A549 (cell line): ENCODE results near the gene RAB17. TPM values are rescaled to one million over a fixed set of nuclear protein-coding genes. Genes with fewer than 3 reads are reported as not detected.

Experiments
- ATAC-seq, 2 experiments: fragments of 200-7000 bp in 1 of 2; fragments of >200 bp in 1 of 2; cut with Nextera tagmentation in 1 of 2; cut with Tn5 transposase in 1 of 2; 3 replicates each; pipeline versions ENCODE4 v1.8.0 to v1.9.1; 2018 to 2020; ENCODE audit warnings: mild to moderate bottlenecking in 1 of 2, moderate library complexity in 1 of 2
- CTCF ChIA-PET: fragments of 300-600 bp; sonication (Branson Sonifier 250); formaldehyde crosslinking; extraction: SDS; loops from one replicate; lab custom pipeline; 2021; ENCODE audit warnings: antibody characterized with exemption, inconsistent platforms; lab: Yijun Ruan, JAX
- POLR2A ChIA-PET: fragments of 350-600 bp; formaldehyde crosslinking; extraction: SDS; loops from one replicate; lab custom pipeline; 2021; ENCODE audit warnings: antibody characterized with exemption, inconsistent platforms; lab: Yijun Ruan, JAX
- DNase-seq, 2 experiments: peaks; one replicate each; pipeline versions ENCODE4 v3.0.0 to v3.0.0-alpha.2; 2011 to 2016; ENCODE audit warnings: low read depth in 1 of 2, low spot score in 1 of 2
- FAIRE-seq: peaks from 2 replicates; lab custom pipeline; 2011; peaks lifted over from hg19 to GRCh38; lab: Jason Lieb, UNC
- H3K27ac ChIP-seq, 2 experiments: fragments of >200 bp; sonication (Bioruptor Twin); formaldehyde crosslinking; 3 replicates each; pipeline ENCODE4 v1.5.1; 2016 to 2017
- H3K4me1 ChIP-seq: fragments of >200 bp; sonication (Bioruptor Twin); formaldehyde crosslinking; 3 replicates; pipeline ENCODE4 v1.6.1; 2016
- H3K4me2 ChIP-seq: fragments of >200 bp; sonication (Bioruptor Twin); formaldehyde crosslinking; 3 replicates; pipeline ENCODE4 v1.6.1; 2016
- H3K4me3 ChIP-seq: fragments of >200 bp; sonication (Bioruptor Twin); formaldehyde crosslinking; 3 replicates; pipeline ENCODE4 v1.5.1; 2016
- H3K9me3 ChIP-seq: fragments of >200 bp; sonication (Bioruptor Twin); formaldehyde crosslinking; 3 replicates; pipeline ENCODE4 v1.6.1; 2016
- ATOH8 ChIP-seq: fragments of 250-450 bp; sonication (Bioruptor Pico); IDR thresholded peaks from 2 replicates; pipeline ENCODE4 v1.5.0; 2020; ENCODE audit warnings: low read depth, mild to moderate bottlenecking, moderate library complexity
- CBX8 ChIP-seq: fragments of 200-600 bp; sonication (generic); IDR thresholded peaks from 2 replicates; pipeline ENCODE4 v1.6.1; 2016
- CEBPB ChIP-seq, 2 experiments: fragments of >200 bp in 1 of 2; sonication (Bioruptor Twin) in 1 of 2; formaldehyde crosslinking in 1 of 2; IDR thresholded peaks; 2 replicates each; pipeline ENCODE4 v1.6.1; 2012 to 2016
- CHD2 ChIP-seq: fragments of 150-350 bp; IDR thresholded peaks from 2 replicates; pipeline ENCODE4 v1.6.1; 2014; ENCODE audit warnings: low read length; ENCODE audit not compliant: partially characterized antibody
- CTCF ChIP-seq: fragments of >200 bp; sonication (Bioruptor Twin); formaldehyde crosslinking; IDR thresholded peaks from 3 replicates; pipeline ENCODE4 v1.5.1; 2016
- E2F6 ChIP-seq: IDR thresholded peaks from 2 replicates; pipeline ENCODE4 v1.6.1; 2012; ENCODE audit warnings: low read depth, borderline replicate concordance
- EHF ChIP-seq: fragments of 250-450 bp; sonication (Bioruptor Pico); IDR thresholded peaks from 2 replicates; pipeline ENCODE4 v1.5.0; 2020; ENCODE audit warnings: mild to moderate bottlenecking
- EHMT2 ChIP-seq: fragments of 200-600 bp; sonication (generic); IDR thresholded peaks from 2 replicates; pipeline ENCODE4 v1.6.1; 2016; ENCODE audit warnings: antibody characterized with exemption, low read depth, mild to moderate bottlenecking, moderate library complexity
- FOSB ChIP-seq: fragments of 250-450 bp; sonication (Bioruptor Pico); IDR thresholded peaks from 2 replicates; pipeline ENCODE4 v1.5.0; 2020; ENCODE audit warnings: mild to moderate bottlenecking, moderate library complexity
- HDAC2 ChIP-seq: fragments of 200-600 bp; sonication (generic); IDR thresholded peaks from 2 replicates; pipeline ENCODE4 v1.6.1; 2016
- HEYL ChIP-seq: fragments of 250-450 bp; sonication (Bioruptor Pico); IDR thresholded peaks from 2 replicates; pipeline ENCODE4 v1.8.0; 2021; ENCODE audit warnings: mild to moderate bottlenecking, moderate library complexity
- HOXA7 ChIP-seq: fragments of 250-450 bp; sonication (Bioruptor Pico); IDR thresholded peaks from 2 replicates; pipeline ENCODE4 v1.5.0; 2020; ENCODE audit warnings: mild to moderate bottlenecking, moderate library complexity
- KDM1A ChIP-seq: fragments of 200-600 bp; sonication (generic); IDR thresholded peaks from 2 replicates; pipeline ENCODE4 v1.6.1; 2016; ENCODE audit warnings: low read depth, mild to moderate bottlenecking
- MAX ChIP-seq: IDR thresholded peaks from 2 replicates; pipeline ENCODE4 v1.6.1; 2012
- NPAS2 ChIP-seq: fragments of 250-450 bp; sonication (Bioruptor Pico); IDR thresholded peaks from 2 replicates; pipeline ENCODE4 v1.8.0; 2022; ENCODE audit warnings: mild to moderate bottlenecking, moderate library complexity, borderline replicate concordance
- POLR2AphosphoS2 ChIP-seq: conservative IDR thresholded peaks from 2 replicates; pipeline ENCODE4 v1.6.1; 2012; ENCODE audit warnings: low read length, improper control_type of control experiment, inconsistent platforms
- RCOR1 ChIP-seq: fragments of 150-350 bp; IDR thresholded peaks from 2 replicates; pipeline ENCODE4 v1.6.1; 2014; ENCODE audit warnings: antibody characterized with exemption, low read length, low read depth
- RFX5 ChIP-seq: fragments of 450-650 bp; IDR thresholded peaks from 2 replicates; pipeline ENCODE4 v1.7.1; 2014; ENCODE audit warnings: antibody characterized with exemption, mild to moderate bottlenecking, moderate library complexity
- SMC3 ChIP-seq: fragments of >200 bp; sonication (Bioruptor Twin); formaldehyde crosslinking; IDR thresholded peaks from 3 replicates; pipeline ENCODE4 v1.6.1; 2018; ENCODE audit warnings: inconsistent platforms
- TP53 ChIP-seq: fragments of 250-450 bp; sonication (Bioruptor Pico); IDR thresholded peaks from 2 replicates; pipeline ENCODE4 v1.5.0; 2021; ENCODE audit warnings: mild to moderate bottlenecking, moderate library complexity
- ZFP36 ChIP-seq: fragments of 450-650 bp; IDR thresholded peaks from 2 replicates; pipeline ENCODE4 v1.6.1; 2014; ENCODE audit warnings: borderline replicate concordance; ENCODE audit not compliant: partially characterized antibody
- WGBS: methylation state at CpG from one replicate; pipeline ENCODE4 v1.1.6; 2017; ENCODE audit errors: missing lambda C conversion rate; 5-methylcytosine and 5-hydroxymethylcytosine counted together
- polyA plus RNA-seq, 4 experiments: library from polyadenylated mRNA; depleted of rRNA in 3 of 4; stranded (reverse); fragments of >200 nt; fragmentation: RNase III in 1 of 4; extraction: RNeasy Plus Mini Kit Qiagen cat#74134 plus additional on column Dnase treatment in 1 of 4; gene quantifications; 2 replicates in 3 of 4; 3 replicates in 1 of 4; pipeline ENCODE4 v1.2.3, GENCODE V29; 2011 to 2017

RAB17 gene
- polyA plus RNA-seq, 2 of the 4 experiments (the other 2 are of a cell fraction) = 0.44 to 2.2 TPM

- FAIRE-seq (no peak), ATAC-seq (peak in 1 of 2 experiments; percentile 11; a peak in 3 of 6 replicates), DNase-seq (no peak)
- ChIA-PET CTCF (interaction anchor here (0.6 to 4.5 kb wide), 7 partner anchors 9 to 70 kb away, joined by 3 to 26 read pairs (median 9); no protein-coding TSS in a partner anchor), POLR2A (no interaction called here)
- Histone ChIP-seq H3K9me3 (no peaks in the 10 kb centered on the region), H3K27ac (peak overlapping the region; percentile 50 to 70; a peak in 5 of 6 replicates), H3K4me1 (peaks cover 47% of the 10 kb centered on the region), H3K4me3 (no peak overlapping the region), H3K4me2 (peak overlapping the region; percentile 33; the same call in 1 of the 3 replicates)
- TF ChIP-seq EHMT2 = no peak
- no peak for TF ChIP-seq POLR2AphosphoS2
- TF ChIP-seq ZFP36 = no peak
- TF ChIP-seq CBX8 = no peak
- WGBS = 69% methylated on average over 5 of the region's 5 CpGs
These were observed 49.3 kb downstream of the RAB17 start for GRCh38 chr2:237541243-237541642.

GRCh38 chr2:237540823-237541222 is 49.7 kb downstream of the RAB17 start:
- H3K9me3 ChIP-seq = no peaks in the 10 kb centered on the region
- no peak overlapping the region for H3K4me3 ChIP-seq
- ChIA-PET CTCF (interaction anchor here (1.0 to 4.5 kb wide), 6 partner anchors 9 to 70 kb away, joined by 3 to 26 read pairs (median 10); no protein-coding TSS in a partner anchor), POLR2A (no interaction called here)
- peak overlapping the region; percentile 50 to 70; a peak in 5 of 6 replicates for H3K27ac ChIP-seq
- TF ChIP-seq NPAS2 (CRISPR knock-in tag) (no peak), EHF (CRISPR knock-in tag) (no peak), E2F6 (no peak), MAX (no peak), KDM1A (no peak), RCOR1 (no peak), SMC3 (no peak), CTCF (no peak)
- peaks cover 47% of the 10 kb centered on the region for H3K4me1 ChIP-seq
- ATAC-seq = peak; percentile 10 to 49; a peak in 5 of 6 replicates
- no peak for FAIRE-seq
- 55% methylated on average over 5 of the region's 6 CpGs for whole genome bisulfite sequencing
- peak overlapping the region; percentile 33; the same call in 2 of the 3 replicates for H3K4me2 ChIP-seq
- peak in 1 of 2 experiments; percentile 42 for DNase-seq

- no peaks in the 10 kb centered on the region for H3K9me3 ChIP-seq
- DNase-seq (no peak), FAIRE-seq (no peak), ATAC-seq (peak; percentile 16 to 28; a peak in 4 of 6 replicates)
- H3K4me2 ChIP-seq = peak overlapping the region; percentile 33; the same call in 2 of the 3 replicates
- CTCF ChIA-PET = interaction anchor here (1.0 to 4.5 kb wide), 7 partner anchors 8 to 69 kb away, joined by 3 to 26 read pairs (median 9); no protein-coding TSS in a partner anchor
- 95% methylated on average over 12 of the region's 13 CpGs for WGBS
- H3K27ac ChIP-seq = peak overlapping the region; percentile 50 to 70; a peak in 5 of 6 replicates
- TF ChIP-seq HDAC2 = no peak
- no peak for TF ChIP-seq CHD2
- TF ChIP-seq RFX5 = no peak
- no peak for TF ChIP-seq TP53 (CRISPR knock-in tag)
- no peak for TF ChIP-seq CEBPB (IDR thresholded peaks at IDR 0.05)
- TF ChIP-seq FOSB (CRISPR knock-in tag) = 0 out of 2 replicates have a peak, but pooled peaks have one; percentile 58
- no peak for TF ChIP-seq ATOH8
- TF ChIP-seq CBX8 = no peak
- TF ChIP-seq HOXA7 (CRISPR knock-in tag) = 0 out of 2 replicates have a peak, but pooled peaks have one; percentile 36
- no peak for TF ChIP-seq HEYL
- no peak overlapping the region for H3K4me3 ChIP-seq
- POLR2A ChIA-PET = interaction anchor here (1.3 kb wide), 1 partner anchor 28 kb away, joined by 4 read pairs; no protein-coding TSS in a partner anchor
- H3K4me1 ChIP-seq = peaks cover 47% of the 10 kb centered on the region
These were observed 50.2 kb downstream of the RAB17 start for GRCh38 chr2:237540223-237540775.
